ENCODE measurements around the gene LDB3. TPM values are rescaled to one million over a fixed set of nuclear protein-coding genes. Genes with fewer than 3 reads are reported as not detected.

The LDB3 gene
- total RNA-seq, 3 donors from 2014 or later (not counting 1 experiment from before 2014, with no cell fraction given): 0.11 to 0.12 TPM; not detected in 1

GRCh38 chr10:86693721-86694369 is 25.5 kb downstream of the LDB3 start:
- H3K4me1 ChIP-seq (ENCODE audit: control insufficient read depth, insufficient read depth, low read length): no peaks in the 10 kb centered on the region
- no peak overlapping the region for H3K4me3 Mint-ChIP-seq
- peaks cover 0 to 4% of the 10 kb centered on the region in 2 donors for H3K4me1 Mint-ChIP-seq
- no peaks in the 10 kb centered on the region for H3K9me3 Mint-ChIP-seq
- no peaks in the 10 kb centered on the region for H3K36me3 Mint-ChIP-seq
- TF ChIP-seq CTCF (IDR thresholded peaks at IDR 0.05): peak; percentile 62
- 32% methylated on average over 10 of the region's 10 CpGs for WGBS (ENCODE audit: insufficient coverage)
- no peak overlapping the region for H3K27ac ChIP-seq (ENCODE audit: low read length)
- no peak overlapping the region for H3K27ac Mint-ChIP-seq
- H3K27me3 Mint-ChIP-seq (ENCODE audit: low read depth in 2 of 2): peaks cover 0 to 8% of the 10 kb centered on the region in 2 donors
- ATAC-seq (peak in 2 of 3 donors; percentile 53 to 57), DNase-seq (peak in 1 of 2 donors; percentile 60)
- H3K4me3 ChIP-seq (ENCODE audit: low read length): no peak overlapping the region
- H3K36me3 ChIP-seq (ENCODE audit: control insufficient read depth, insufficient read depth, low read length): no peaks in the 10 kb centered on the region
- intact Hi-C loops (cut with micrococcal nuclease): no loop called here
- H3K27me3 ChIP-seq (ENCODE audit: control insufficient read depth, insufficient read depth, low read length): no peaks in the 10 kb centered on the region
- H3K9me3 ChIP-seq (ENCODE audit: control insufficient read depth, insufficient read depth, low read length): no peaks in the 10 kb centered on the region

GRCh38 chr10:86698207-86698940 is 30.1 kb downstream of the LDB3 start:
- H3K9me3 Mint-ChIP-seq: no peaks in the 10 kb centered on the region

GRCh38 chr10:86699125-86699524 is 30.8 kb downstream of the LDB3 start:
- no peaks in the 10 kb centered on the region for H3K9me3 ChIP-seq (ENCODE audit: control insufficient read depth, insufficient read depth, low read length)
- Mint-ChIP-seq H3K4me1 (no peaks in the 10 kb centered on the region), H3K4me3 (no peak overlapping the region), H3K9me3 (no peaks in the 10 kb centered on the region), H3K27ac (no peak overlapping the region), H3K36me3 (no peaks in the 10 kb centered on the region), H3K27me3 (ENCODE audit: low read depth in 2 of 2) (peaks cover 0 to 5% of the 10 kb centered on the region in 2 donors)
- DNase-seq (no peak), ATAC-seq (no peak)
- no peak for TF ChIP-seq CTCF (IDR thresholded peaks at IDR 0.05)
- H3K4me3 ChIP-seq (ENCODE audit: low read length): no peak overlapping the region
- no peaks in the 10 kb centered on the region for H3K4me1 ChIP-seq (ENCODE audit: control insufficient read depth, insufficient read depth, low read length)
- WGBS (ENCODE audit: insufficient coverage): 88% methylated on average over 7 of the region's 7 CpGs
- no peaks in the 10 kb centered on the region for H3K27me3 ChIP-seq (ENCODE audit: control insufficient read depth, insufficient read depth, low read length)
- H3K36me3 ChIP-seq (ENCODE audit: control insufficient read depth, insufficient read depth, low read length): no peaks in the 10 kb centered on the region
- H3K27ac ChIP-seq (ENCODE audit: low read length): no peak overlapping the region
- intact Hi-C loops (cut with micrococcal nuclease): no loop called here

More at GRCh38 chr10:86698207-86698940, 30.1 kb downstream of the LDB3 start:
- no peak overlapping the region for H3K4me3 Mint-ChIP-seq
- Histone ChIP-seq H3K4me3 (ENCODE audit: low read length) (no peak overlapping the region), H3K4me1 (ENCODE audit: control insufficient read depth, insufficient read depth, low read length) (no peaks in the 10 kb centered on the region), H3K27ac (ENCODE audit: low read length) (no peak overlapping the region), H3K36me3 (ENCODE audit: control insufficient read depth, insufficient read depth, low read length) (no peaks in the 10 kb centered on the region), H3K9me3 (ENCODE audit: control insufficient read depth, insufficient read depth, low read length) (no peaks in the 10 kb centered on the region), H3K27me3 (ENCODE audit: control insufficient read depth, insufficient read depth, low read length) (no peaks in the 10 kb centered on the region)
- intact Hi-C loops (cut with micrococcal nuclease): no loop called here
- H3K36me3 Mint-ChIP-seq: no peaks in the 10 kb centered on the region
- ATAC-seq: no peak
- no peaks in the 10 kb centered on the region for H3K4me1 Mint-ChIP-seq
- no peak for TF ChIP-seq CTCF (IDR thresholded peaks at IDR 0.05)
- DNase-seq: no peak
- no peak overlapping the region for H3K27ac Mint-ChIP-seq
- 92% methylated on average over 9 of the region's 9 CpGs for WGBS (ENCODE audit: insufficient coverage)
- peaks cover 0 to 8% of the 10 kb centered on the region in 2 donors for H3K27me3 Mint-ChIP-seq (ENCODE audit: low read depth in 2 of 2)

Data from natural killer cell (primary cell).